KOPT-K1 (cell line): Measurements from ENCODE around the gene POLA1.

Source experiments
- H3K27ac ChIP-seq: fragments of 200-600 bp; sonication (generic); 2 replicates; pipeline ENCODE4 v1.5.1; 2016; ENCODE audit warnings: antibody characterized with exemption, mild to moderate bottlenecking, low read depth, low read length; ENCODE audit not compliant: poor library complexity, severe bottlenecking
- H3K36me3 ChIP-seq: fragments of 200-600 bp; sonication (generic); 2 replicates; pipeline ENCODE4 v1.5.1; 2017; ENCODE audit warnings: antibody characterized with exemption, mild to moderate bottlenecking, low read length, moderate library complexity; ENCODE audit not compliant: insufficient read depth
- H3K9me3 ChIP-seq: fragments of 200-600 bp; sonication (generic); 2 replicates; pipeline ENCODE4 v1.5.1; 2017; ENCODE audit warnings: antibody characterized with exemption, low read length, mild to moderate bottlenecking; ENCODE audit not compliant: insufficient read depth, poor library complexity, severe bottlenecking

POLA1 gene

GRCh38 chrX:24927372-24927771, 233.7 kb downstream of the POLA1 start:
- Histone ChIP-seq H3K27ac (no peak overlapping the region), H3K9me3 (no peaks in the 10 kb centered on the region), H3K36me3 (peaks cover 50% of the 10 kb centered on the region)

DNA sequence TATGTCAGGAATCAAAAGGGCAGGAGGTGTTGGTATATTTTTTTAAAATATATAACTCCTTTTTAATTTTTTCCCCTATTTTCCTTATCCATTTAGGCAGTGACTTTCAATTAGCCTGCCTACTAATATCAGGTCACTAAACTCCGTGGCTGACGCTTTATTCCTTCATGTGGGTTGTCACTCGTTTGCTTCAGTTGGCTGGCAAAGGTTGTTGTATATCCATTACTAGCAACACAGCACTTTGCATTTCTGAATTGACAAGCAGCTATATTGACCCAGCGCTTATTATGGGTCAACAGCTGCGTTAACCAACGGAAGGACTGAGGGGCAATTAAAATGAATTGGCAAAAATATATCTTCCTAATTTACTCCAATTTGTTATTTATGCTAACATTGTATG, 234.4 kb downstream of the POLA1 start:
- Histone ChIP-seq H3K27ac (no peak overlapping the region), H3K9me3 (no peaks in the 10 kb centered on the region), H3K36me3 (peaks cover 44% of the 10 kb centered on the region)

DNA sequence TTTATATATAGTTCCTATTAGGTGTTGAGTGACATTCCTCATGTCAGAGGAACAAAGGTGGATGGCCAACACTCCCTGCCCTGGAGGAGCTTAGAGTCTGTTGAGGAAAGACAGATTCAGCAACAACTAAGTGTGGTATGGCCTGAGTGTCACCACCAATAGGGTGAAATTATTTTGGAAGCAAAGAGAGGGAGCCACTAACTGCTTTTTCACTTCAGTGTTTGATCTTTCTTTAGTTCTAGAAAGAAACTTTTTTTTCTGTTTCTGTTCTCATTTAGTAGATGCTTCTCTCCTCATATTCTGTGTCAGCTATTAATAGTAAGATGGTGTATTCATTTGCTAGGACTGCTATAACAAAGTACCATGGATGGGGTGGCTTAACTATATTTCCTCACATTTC, 240.6 kb downstream of the POLA1 start:
- no peak overlapping the region for H3K27ac ChIP-seq
- no peaks in the 10 kb centered on the region for H3K9me3 ChIP-seq
- peaks cover 43% of the 10 kb centered on the region for H3K36me3 ChIP-seq

DNA sequence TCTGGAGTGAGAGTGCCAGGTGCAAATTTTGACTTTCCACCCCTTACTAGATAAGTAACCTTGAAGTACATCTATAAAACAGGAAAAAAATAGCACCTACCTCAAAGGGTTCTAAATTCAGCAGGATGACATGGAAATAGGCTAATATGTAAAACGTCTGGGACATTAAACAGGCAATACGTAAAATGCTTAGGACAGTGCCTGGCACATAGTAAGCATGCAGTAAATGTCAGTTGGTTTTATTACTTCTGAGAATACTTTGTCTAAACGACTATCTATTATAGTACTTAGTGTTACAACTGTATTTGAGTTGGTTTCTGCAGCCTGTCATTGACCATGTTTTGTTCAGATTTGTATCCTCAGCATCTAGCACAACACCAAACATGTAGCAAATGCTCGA, 251.3 kb downstream of the POLA1 start:
- no peaks in the 10 kb centered on the region for H3K9me3 ChIP-seq
- peaks cover 7% of the 10 kb centered on the region for H3K36me3 ChIP-seq
- H3K27ac ChIP-seq: no peak overlapping the region

GRCh38 chrX:24946369-24946768, 252.7 kb downstream of the POLA1 start:
- H3K27ac ChIP-seq: no peak overlapping the region
- peaks cover 7% of the 10 kb centered on the region for H3K36me3 ChIP-seq
- no peaks in the 10 kb centered on the region for H3K9me3 ChIP-seq

- no peaks in the 10 kb centered on the region; the same call in 1 of the 2 replicates for H3K36me3 ChIP-seq
- H3K9me3 ChIP-seq: no peaks in the 10 kb centered on the region
- H3K27ac ChIP-seq: no peak overlapping the region
Observed at GRCh38 chrX:24954732-24955131, 261.0 kb downstream of the POLA1 start.

DNA sequence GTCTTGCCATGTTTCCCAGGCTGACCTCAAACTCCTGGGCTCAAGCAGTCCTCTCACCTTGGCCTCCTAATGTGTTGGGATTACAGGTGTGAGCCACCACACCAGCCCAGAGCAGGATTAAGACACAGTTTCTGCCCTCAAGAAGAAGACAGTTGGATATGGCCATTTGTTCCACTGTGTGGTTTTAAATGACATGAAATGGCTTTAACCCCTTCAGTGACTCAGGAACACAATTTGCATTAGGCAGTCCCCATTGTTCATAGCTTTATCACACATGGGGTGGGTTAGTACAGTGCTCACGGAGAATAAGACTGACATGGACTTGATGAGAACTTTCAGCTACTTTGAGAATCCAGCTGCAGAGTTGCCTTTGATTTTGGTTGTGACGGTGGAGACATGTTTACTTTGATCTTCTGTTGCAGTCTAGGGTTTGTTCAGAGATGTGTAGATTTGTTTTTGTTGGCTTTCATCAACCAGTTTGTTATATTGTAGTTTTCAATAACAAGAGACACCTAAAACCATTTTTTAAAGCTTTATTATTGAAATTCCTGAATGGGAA, 261.7 kb downstream of the POLA1 start:
- Histone ChIP-seq H3K27ac (no peak overlapping the region), H3K9me3 (no peaks in the 10 kb centered on the region), H3K36me3 (no peaks in the 10 kb centered on the region; the same call in 1 of the 2 replicates)

GRCh38 chrX:24956828-24957227, 263.1 kb downstream of the POLA1 start:
- no peak overlapping the region for H3K27ac ChIP-seq
- H3K9me3 ChIP-seq: no peaks in the 10 kb centered on the region
- no peaks in the 10 kb centered on the region; the same call in 1 of the 2 replicates for H3K36me3 ChIP-seq

GRCh38 chrX:24961809-24962208, 268.1 kb downstream of the POLA1 start:
- Histone ChIP-seq H3K9me3 (no peaks in the 10 kb centered on the region), H3K27ac (no peak overlapping the region), H3K36me3 (peaks cover 7% of the 10 kb centered on the region)

- H3K36me3 ChIP-seq: peaks cover 7% of the 10 kb centered on the region; the same call in 1 of the 2 replicates
Observed at GRCh38 chrX:24963823-24964222, 270.1 kb downstream of the POLA1 start.

DNA sequence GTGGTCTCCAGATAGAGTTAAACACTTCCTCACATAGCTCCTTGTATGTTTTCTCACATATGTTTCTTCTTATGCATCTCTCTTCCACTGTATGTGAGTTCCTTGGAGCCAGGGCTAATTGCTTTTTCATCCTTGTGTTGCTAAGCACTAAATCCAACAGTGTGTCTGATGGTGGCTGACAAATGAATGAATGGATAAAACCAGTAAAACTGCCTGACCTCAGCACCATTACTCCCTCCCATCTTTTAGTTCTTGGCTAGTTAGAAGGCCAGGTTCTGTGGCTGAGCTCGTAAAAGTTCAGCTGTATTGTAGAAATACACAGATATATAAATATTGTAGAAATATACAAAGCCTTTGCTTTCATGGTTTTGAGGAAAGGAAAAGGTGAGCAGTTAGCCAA, 271.7 kb downstream of the POLA1 start:
- H3K27ac ChIP-seq: no peak overlapping the region
- peaks cover 7% of the 10 kb centered on the region; the same call in 1 of the 2 replicates for H3K36me3 ChIP-seq
- H3K9me3 ChIP-seq: no peaks in the 10 kb centered on the region

More at GRCh38 chrX:24963823-24964222, 270.1 kb downstream of the POLA1 start:
- Histone ChIP-seq H3K9me3 (no peaks in the 10 kb centered on the region), H3K27ac (no peak overlapping the region)

GRCh38 chrX:24969812-24970211, 276.1 kb downstream of the POLA1 start:
- H3K36me3 ChIP-seq: peaks cover 7% of the 10 kb centered on the region; the same call in 1 of the 2 replicates

GRCh38 chrX:24979081-24979480, 285.4 kb downstream of the POLA1 start:
- Histone ChIP-seq H3K36me3 (peaks cover 4% of the 10 kb centered on the region; the same call in 1 of the 2 replicates), H3K27ac (no peak overlapping the region), H3K9me3 (no peaks in the 10 kb centered on the region)

More at GRCh38 chrX:24969812-24970211, 276.1 kb downstream of the POLA1 start:
- Histone ChIP-seq H3K27ac (no peak overlapping the region), H3K9me3 (no peaks in the 10 kb centered on the region)

DNA sequence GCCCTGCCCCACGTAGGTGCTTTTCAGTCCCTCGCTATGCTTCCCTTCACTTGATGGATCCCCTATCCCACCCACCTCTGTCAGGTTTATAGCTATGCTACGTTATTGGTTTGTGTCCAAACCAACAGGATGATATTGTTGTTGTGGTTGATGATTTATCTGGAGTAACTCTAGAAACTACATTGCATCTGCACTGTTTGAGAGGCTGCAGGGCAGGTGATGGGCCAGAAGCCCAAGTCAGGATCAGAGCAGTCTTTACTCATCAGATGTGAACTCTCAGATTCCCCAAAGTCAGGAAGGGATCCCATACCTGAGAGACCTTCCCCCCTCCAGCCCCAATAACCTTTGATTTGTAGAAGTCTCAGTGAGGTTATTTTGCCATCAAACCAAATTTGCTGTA, 287.3 kb downstream of the POLA1 start:
- Histone ChIP-seq H3K36me3 (peaks cover 4% of the 10 kb centered on the region; the same call in 1 of the 2 replicates), H3K27ac (no peak overlapping the region), H3K9me3 (no peaks in the 10 kb centered on the region)

GRCh38 chrX:24982306-24982965, 288.7 kb downstream of the POLA1 start:
- Histone ChIP-seq H3K9me3 (no peaks in the 10 kb centered on the region), H3K36me3 (peaks cover 12% of the 10 kb centered on the region), H3K27ac (no peak overlapping the region)

- Histone ChIP-seq H3K27ac (no peak overlapping the region), H3K9me3 (no peaks in the 10 kb centered on the region), H3K36me3 (peaks cover 19% of the 10 kb centered on the region)
Observed at GRCh38 chrX:24983931-24984330, 290.2 kb downstream of the POLA1 start.
